GM12878 (cell line): ENCODE results near the gene ZNF644. TPM values are rescaled to one million over a fixed set of nuclear protein-coding genes. Genes with fewer than 3 reads are reported as not detected.
A peak's percentile ranks its signal among the peaks of the same experiment; 100 is the strongest.

Experiments used
- ATF7 ChIP-seq: fragments of 450-650 bp; IDR thresholded peaks from 2 replicates; pipeline ENCODE4 v1.6.1; 2016; ENCODE audit warnings: low read depth, mild to moderate bottlenecking
- BRCA1 ChIP-seq: IDR thresholded peaks from 2 replicates; pipeline ENCODE4 v1.6.1; 2011; ENCODE audit warnings: low read depth, low read length, improper control_type of control experiment
- CHD1 ChIP-seq: IDR thresholded peaks from 2 replicates; pipeline ENCODE4 v1.6.1; 2012; ENCODE audit warnings: low read depth, low read length, improper control_type of control experiment
- CREM ChIP-seq: IDR thresholded peaks from 2 replicates; pipeline ENCODE4 v1.6.1; 2014; ENCODE audit warnings: antibody characterized with exemption, low read depth
- ESRRA ChIP-seq: IDR thresholded peaks from 2 replicates; pipeline ENCODE4 v1.6.1; 2012; ENCODE audit warnings: mild to moderate bottlenecking, low read length, improper control_type of control experiment
- NFYA ChIP-seq: IDR thresholded peaks from 2 replicates; pipeline ENCODE4 v1.6.1; 2011; ENCODE audit warnings: low read depth, mild to moderate bottlenecking, low read length, improper control_type of control experiment, borderline replicate concordance
- NKRF ChIP-seq: fragments of 450-650 bp; conservative IDR thresholded peaks from 2 replicates; pipeline ENCODE4 v1.6.1; 2017; ENCODE audit warnings: mild to moderate bottlenecking, moderate library complexity
- PAX5 ChIP-seq: IDR thresholded peaks from 2 replicates; pipeline ENCODE4 v1.6.1; 2011; ENCODE audit warnings: low read depth, low read length, borderline replicate concordance
- POLR2A ChIP-seq: IDR thresholded peaks from 2 replicates; pipeline ENCODE4 v1.6.1; 2011; ENCODE audit warnings: low read depth, mild to moderate bottlenecking, low read length
- POU2F2 ChIP-seq: IDR thresholded peaks from 3 replicates; pipeline ENCODE4 v1.6.1; 2011; ENCODE audit warnings: low read depth, mild to moderate bottlenecking, low read length, borderline replicate concordance
- SP1 ChIP-seq: IDR thresholded peaks from one replicate; pipeline ENCODE4 v1.6.1; 2011; ENCODE audit warnings: low read depth, low read length
- STAT3 ChIP-seq: IDR thresholded peaks from 2 replicates; pipeline ENCODE4 v1.6.1; 2011; ENCODE audit warnings: low read depth, low read length, improper control_type of control experiment
- SUPT20H ChIP-seq: IDR thresholded peaks from 2 replicates; pipeline ENCODE4 v1.6.1; 2011; ENCODE audit warnings: low read depth, mild to moderate bottlenecking, low read length, moderate library complexity, borderline replicate concordance; ENCODE audit not compliant: control insufficient read depth
- TBL1XR1 ChIP-seq: IDR thresholded peaks from 2 replicates; pipeline ENCODE4 v1.6.1; 2012; ENCODE audit warnings: low read depth, low read length, improper control_type of control experiment
- YBX1 ChIP-seq: fragments of 450-650 bp; IDR thresholded peaks from 2 replicates; pipeline ENCODE4 v1.6.1; 2016; ENCODE audit warnings: antibody characterized with exemption
- ZBTB40 ChIP-seq: fragments of 450-650 bp; IDR thresholded peaks from 2 replicates; pipeline ENCODE4 v1.6.1; 2016; ENCODE audit warnings: mild to moderate bottlenecking, moderate library complexity, borderline replicate concordance
- polyA plus RNA-seq, 11 experiments: library from polyadenylated mRNA; depleted of rRNA in 4 of 11; unstranded in 6 of 11; stranded (reverse) in 5 of 11; fragments of >200 nt; fragmentation: Nextera tagmentation in 4 of 11; fragmentation: Illumina TruSeq in 1 of 11; extraction: Ambion mirVana in 4 of 11; extraction: Trizol in 1 of 11; gene quantifications; 1 replicate in 1 of 11; 2 replicates in 10 of 11; pipeline versions ENCODE4 v1.2.1 to v1.2.3, GENCODE V29; 2011 to 2016; ENCODE audit warnings: inconsistent platforms in 2 of 11, missing spikeins in 2 of 11, low read depth in 1 of 11
- total RNA-seq, 4 experiments: library from RNA; depleted of rRNA in 3 of 4; stranded (reverse); fragments of >200 nt in 3 of 4; fragmentation: Illumina TruSeq in 1 of 4; extraction: Trizol in 1 of 4; gene quantifications; 2 replicates each; pipeline versions ENCODE4 v1.2.1 to v1.2.3, GENCODE V29; 2013 to 2021
- TF ChIP-seq, protein P1 (sequence below): IDR thresholded peaks from 2 replicates; pipeline ENCODE4 v1.6.1; 2011; ENCODE audit warnings: borderline replicate concordance, low read depth, mild to moderate bottlenecking, moderate library complexity, mixed read lengths, low read length; ENCODE audit not compliant: insufficient read depth; ENCODE audit errors: extremely low read length
- TF ChIP-seq, protein P2 (sequence below): IDR thresholded peaks from 2 replicates; pipeline ENCODE4 v1.6.1; 2011; ENCODE audit warnings: mild to moderate bottlenecking, low read depth, low read length, moderate library complexity; ENCODE audit not compliant: insufficient replicate concordance

Gene ZNF644
- total and polyA plus RNA-seq, 10 of the 15 experiments (the other 5 are each of a cell fraction or from before 2014, with no cell fraction given) = 17.7 to 55.3 (median 29.5) TPM

DNA sequence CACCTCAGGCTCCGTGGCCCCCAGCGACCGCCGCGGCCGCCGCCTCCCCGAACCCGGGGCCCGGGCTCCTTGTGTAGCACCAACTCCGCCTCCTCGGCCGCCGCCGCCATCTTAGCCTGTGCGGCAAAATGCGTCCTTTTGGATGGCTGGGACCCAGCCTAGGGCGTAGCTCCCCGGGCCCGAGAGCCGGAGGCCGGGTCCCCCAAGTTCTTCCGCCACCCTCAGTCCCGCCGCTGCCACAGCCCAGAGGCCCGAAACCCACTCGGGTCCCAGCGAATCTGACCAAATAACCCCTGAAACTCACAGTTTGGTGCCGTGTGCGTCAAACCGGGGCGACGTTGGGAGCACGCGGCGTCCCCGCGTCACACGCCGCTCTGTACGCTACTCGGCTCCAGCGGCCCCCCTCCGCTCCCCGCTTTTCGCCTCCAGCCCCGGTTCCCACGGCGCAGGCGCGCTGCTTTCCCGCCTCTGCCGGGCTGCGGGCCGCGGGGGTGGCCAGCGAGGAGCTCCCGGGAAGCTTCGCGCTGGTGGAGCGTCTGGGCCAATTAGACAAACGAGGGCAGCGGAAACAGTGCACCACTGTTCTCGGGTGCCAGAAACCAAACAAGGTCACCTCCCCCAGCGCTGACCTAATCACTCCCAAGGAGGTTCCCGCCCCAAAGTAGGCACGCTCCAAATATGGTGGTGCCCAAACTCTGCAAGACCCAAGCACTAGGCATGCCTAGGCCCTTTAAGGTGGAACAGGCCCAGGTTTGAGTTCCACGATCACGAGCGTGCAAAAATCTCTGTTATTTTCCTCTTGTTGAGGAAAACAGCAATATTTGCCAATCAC lies at the start of gene ZNF644 (continued):
- peak; percentile 88 for TF ChIP-seq CREM
- TF ChIP-seq ATF7 = peak; percentile 90
- TF ChIP-seq ESRRA = 0 out of 2 replicates have a peak, but pooled peaks have one; percentile 40
- TF ChIP-seq, protein P1, sequence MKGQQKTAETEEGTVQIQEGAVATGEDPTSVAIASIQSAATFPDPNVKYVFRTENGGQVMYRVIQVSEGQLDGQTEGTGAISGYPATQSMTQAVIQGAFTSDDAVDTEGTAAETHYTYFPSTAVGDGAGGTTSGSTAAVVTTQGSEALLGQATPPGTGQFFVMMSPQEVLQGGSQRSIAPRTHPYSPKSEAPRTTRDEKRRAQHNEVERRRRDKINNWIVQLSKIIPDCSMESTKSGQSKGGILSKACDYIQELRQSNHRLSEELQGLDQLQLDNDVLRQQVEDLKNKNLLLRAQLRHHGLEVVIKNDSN = no peak
- 0 out of 2 replicates have a peak, but pooled peaks have one; percentile 25 for TF ChIP-seq NKRF
- TF ChIP-seq, protein P2, sequence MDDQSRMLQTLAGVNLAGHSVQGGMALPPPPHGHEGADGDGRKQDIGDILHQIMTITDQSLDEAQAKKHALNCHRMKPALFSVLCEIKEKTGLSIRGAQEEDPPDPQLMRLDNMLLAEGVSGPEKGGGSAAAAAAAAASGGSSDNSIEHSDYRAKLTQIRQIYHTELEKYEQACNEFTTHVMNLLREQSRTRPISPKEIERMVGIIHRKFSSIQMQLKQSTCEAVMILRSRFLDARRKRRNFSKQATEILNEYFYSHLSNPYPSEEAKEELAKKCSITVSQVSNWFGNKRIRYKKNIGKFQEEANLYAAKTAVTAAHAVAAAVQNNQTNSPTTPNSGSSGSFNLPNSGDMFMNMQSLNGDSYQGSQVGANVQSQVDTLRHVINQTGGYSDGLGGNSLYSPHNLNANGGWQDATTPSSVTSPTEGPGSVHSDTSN = no peak
- TF ChIP-seq ZBTB40 = no peak
- peak; percentile 36 for TF ChIP-seq SP1
- TF ChIP-seq SUPT20H = no peak
- TF ChIP-seq YBX1 = no peak
- TF ChIP-seq POU2F2 = peak; percentile 76; the same call in 2 of the 3 replicates
- peak; percentile 41; the same call in 1 of the 2 replicates for TF ChIP-seq TBL1XR1
- TF ChIP-seq STAT3 = 0 out of 2 replicates have a peak, but pooled peaks have one; percentile 56
- no peak for TF ChIP-seq NFYA
- TF ChIP-seq CHD1 = peak; percentile 53; the same call in 1 of the 2 replicates
- TF ChIP-seq PAX5 = 0 out of 2 replicates have a peak, but pooled peaks have one; percentile 4
- TF ChIP-seq POLR2A = peak; percentile 90
- TF ChIP-seq BRCA1 = no peak
